GM19328 (cell line): ENCODE measurements around the gene C1orf50.
"Not testable (repeated sequence)": the region's sequence is repeated elsewhere in the genome, so short reads cannot be mapped to it uniquely, and the experiment has no call there.

ENCODE experiments used
- ATAC-seq: cut with Tn5 transposase; IDR thresholded peaks from one replicate; pipeline ENCODE4 v1.9.1; 2021; ENCODE audit warnings: mild to moderate bottlenecking, moderate library complexity; ENCODE audit not compliant: unreplicated experiment

C1orf50 gene

GRCh38 chr1:42739753-42740700, 27.0 kb upstream of the C1orf50 start, which contains the start of gene CLDN19:
CLDN19 (minus strand) TSS chr1:42740236; CDS start chr1:42740063, 173 bp downstream.
- no peak for ATAC-seq

- no peak for ATAC-seq
These were observed 26.0 kb upstream of the C1orf50 start for GRCh38 chr1:42740851-42741580.

- no peak for ATAC-seq
These were observed 25.3 kb upstream of the C1orf50 start for GRCh38 chr1:42741706-42742105.

DNA sequence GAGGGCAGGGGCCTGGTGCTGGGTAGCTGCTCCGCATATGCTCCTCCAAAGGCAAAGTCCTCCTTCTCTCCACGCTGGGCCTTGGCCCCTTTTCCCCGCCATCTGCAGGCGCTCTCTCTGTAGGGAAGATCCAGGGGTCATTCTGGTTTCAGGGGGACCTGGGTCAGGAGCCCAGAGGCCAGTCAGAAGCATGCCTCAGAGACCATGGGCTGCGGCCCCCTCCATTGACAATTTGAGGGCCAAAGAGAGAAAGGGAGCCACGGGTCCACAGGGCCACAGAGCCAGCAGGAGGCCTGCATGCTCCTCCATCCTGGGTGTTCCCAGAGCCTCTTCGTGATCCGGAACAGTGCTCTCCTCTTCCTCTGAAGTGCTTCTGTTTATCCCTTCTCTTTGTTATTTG, 24.9 kb upstream of the C1orf50 start:
- ATAC-seq, result no peak

GRCh38 chr1:42742617-42743316, 24.3 kb upstream of the C1orf50 start:
- ATAC-seq, result no peak

GRCh38 chr1:42743317-42744147, 23.5 kb upstream of the C1orf50 start:
- ATAC-seq, result no peak

DNA sequence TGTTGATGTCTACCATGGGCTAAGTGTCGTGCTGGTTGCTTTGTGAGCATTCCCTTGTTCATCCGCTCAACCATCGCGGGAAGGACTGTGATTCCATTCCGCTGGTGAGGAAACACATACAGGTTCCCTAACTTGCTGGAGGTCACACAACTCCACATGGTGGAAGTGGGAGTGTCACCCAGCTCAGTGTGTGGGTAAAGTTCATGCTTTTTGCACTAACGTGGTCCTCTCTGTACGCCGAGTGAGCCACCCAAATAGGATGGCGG, 23.0 kb upstream of the C1orf50 start:
- no peak for ATAC-seq

- ATAC-seq, result no peak
These were observed 21.2 kb upstream of the C1orf50 start for GRCh38 chr1:42745851-42746250.

DNA sequence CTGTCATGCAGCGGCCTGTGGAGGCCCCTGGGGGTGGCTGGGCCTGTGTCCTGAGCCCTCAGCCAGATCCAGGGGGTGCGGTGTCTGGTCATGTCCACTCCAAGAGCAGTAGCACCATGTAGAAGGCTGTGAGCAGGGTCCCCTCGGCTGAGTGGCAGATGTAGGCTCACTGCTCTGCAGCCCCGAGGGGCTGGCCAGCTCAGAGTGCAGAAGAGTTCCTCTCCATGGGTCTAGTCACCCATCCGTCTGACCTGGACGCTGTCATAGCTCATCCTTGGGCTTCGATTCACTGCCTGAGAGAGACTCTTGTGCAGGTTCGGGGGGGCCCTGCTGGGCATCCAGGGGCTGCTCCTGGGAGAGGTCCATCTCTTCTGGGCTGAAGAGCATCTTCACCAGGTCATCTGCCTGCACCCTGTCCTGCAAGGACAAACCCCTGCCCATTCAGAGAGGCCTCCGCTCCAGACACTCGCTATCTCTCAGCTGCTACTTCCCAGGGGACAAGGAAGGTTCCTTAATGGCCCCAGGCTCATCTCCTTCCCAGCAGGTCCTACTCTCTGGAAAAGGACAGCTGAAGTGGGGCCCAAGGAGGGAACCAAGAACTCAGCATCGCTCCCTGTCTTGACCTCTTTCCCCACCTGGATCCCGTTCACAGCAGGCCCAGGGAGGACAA, 20.5 kb upstream of the C1orf50 start:
- no peak for ATAC-seq

DNA sequence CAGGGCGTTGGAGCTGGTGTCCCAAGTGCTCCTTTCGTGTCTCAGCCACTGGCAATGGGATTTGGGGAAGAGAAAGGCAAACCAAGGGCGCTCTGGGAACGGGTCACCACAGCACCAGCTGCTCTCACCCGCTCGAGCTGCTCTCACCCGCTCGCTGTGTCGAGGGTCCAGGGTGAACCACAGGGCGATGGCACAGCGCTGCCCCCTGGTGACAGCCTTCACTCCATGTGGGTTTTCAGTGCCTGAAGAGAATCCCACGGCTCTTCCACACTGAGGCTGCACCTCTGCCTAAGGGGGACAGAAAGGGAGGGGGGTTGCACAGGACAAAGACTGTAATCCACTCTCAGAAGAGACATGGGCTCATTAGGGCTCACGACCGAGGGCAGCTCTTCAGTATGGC, 19.9 kb upstream of the C1orf50 start:
- no peak for ATAC-seq

DNA sequence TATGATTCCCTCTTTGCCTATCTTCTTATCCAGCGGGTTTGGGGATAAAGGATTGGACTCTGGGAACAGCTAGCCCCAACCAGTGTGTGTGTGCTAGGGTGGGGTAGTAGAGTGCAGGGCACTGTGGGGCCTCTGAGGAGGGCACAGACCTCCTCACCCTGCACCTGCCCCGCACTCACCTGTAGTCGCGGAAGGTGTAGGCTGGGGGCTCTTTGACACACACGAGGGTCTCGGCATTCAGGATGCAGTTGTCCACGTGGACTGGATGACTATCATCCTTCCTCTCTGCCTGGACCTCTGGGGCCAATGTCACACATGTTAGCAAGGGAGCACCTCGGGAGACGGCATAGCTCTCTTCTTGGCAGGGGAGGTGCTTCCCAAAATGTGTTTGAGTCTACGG, 19.0 kb upstream of the C1orf50 start:
- no peak for ATAC-seq

DNA sequence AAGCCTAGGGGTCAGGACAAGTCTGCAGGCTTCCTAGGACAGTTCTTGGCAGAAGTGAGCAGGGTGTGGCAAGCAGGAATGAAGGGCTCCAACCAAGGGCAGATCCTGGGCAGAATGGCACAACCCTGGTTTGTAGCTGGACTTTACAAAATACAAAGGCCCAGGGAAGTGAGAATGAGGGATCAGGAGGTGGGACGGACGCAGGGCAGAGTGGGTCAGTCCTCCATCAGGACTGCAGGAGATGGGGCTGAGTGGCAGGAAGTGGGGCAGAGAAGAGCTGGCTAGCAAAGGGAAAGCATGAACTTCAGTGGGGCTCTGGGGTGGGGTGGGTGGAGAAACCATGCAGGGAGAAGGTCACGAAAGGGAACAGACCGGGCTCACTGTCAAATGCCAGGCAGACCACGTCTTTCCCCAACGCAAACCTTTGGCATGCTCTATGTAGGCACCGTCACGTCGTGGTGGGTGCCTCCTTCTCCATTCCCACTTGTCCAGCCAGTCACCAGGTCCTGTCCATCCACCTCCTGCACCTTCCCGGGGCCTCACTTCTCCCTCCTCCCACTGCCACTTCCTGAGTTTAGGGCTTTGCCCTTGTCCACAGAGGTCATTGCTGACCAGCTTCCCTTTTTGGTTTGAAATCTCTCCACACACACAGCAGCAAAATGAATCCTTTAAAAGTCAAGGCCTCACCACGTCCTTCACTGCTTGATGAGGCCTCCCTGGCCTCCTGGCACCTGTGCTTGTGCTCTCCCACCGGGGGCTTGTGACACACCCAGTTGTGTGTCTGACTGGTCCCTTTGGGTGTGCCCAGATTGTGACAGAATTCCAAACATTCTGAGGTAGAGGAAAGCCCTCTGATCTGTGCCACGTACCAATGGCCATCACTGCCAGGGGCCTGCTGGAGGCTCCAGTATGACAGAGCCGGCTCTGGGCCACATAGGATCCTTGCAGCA, 18.3 kb upstream of the C1orf50 start:
- ATAC-seq, result no peak

DNA sequence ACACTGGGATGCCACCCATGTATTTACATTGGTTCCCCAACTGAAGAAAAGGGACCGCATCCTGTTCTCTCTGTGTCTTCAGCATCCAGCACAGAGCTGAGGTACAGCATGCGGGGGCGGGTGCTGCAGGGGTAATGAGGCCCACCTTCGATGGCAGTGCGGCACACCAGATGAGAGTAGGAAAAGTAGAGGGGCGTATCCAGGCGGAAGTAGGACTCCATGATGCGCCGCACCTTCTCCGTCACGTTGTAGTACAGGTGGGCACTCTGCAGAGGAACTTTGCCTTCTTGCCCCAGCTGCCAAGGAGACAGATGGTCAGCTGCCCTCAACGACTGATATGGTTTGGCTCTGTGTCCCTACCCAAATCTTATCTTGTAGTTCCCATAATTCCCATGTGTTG, 17.0 kb upstream of the C1orf50 start:
- no peak for ATAC-seq

DNA sequence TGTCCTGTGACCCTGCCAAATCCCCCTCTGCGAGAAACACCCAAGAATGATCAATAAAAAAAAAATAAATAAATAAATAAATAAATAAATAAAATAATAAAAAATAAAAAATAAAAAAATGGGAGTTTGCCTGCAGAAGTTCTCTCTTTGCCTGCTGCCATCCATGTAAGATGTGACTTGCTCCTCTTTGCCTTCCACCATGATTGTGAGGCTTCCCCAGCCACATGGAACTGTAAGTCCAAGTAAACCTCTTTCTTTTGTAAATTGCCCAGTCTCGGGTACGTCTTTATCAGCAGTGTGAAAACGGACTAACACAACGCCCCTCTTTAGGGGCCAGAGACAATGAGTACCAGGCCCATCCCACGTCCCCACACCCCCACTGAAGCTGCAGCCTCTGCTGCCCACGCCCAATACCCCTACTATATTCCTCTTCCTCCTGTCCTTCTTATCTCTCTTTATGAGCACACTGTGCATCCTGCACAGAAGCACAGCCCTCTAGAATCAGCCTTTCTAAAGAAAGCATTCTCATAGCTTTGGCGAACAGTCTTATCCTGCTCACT, 15.5 kb upstream of the C1orf50 start:
- ATAC-seq, result not testable (repeated sequence)

- no peak for ATAC-seq
These were observed 14.8 kb upstream of the C1orf50 start for GRCh38 chr1:42752284-42752683.

GRCh38 chr1:42753070-42753469, 14.0 kb upstream of the C1orf50 start:
- ATAC-seq, result no peak

DNA sequence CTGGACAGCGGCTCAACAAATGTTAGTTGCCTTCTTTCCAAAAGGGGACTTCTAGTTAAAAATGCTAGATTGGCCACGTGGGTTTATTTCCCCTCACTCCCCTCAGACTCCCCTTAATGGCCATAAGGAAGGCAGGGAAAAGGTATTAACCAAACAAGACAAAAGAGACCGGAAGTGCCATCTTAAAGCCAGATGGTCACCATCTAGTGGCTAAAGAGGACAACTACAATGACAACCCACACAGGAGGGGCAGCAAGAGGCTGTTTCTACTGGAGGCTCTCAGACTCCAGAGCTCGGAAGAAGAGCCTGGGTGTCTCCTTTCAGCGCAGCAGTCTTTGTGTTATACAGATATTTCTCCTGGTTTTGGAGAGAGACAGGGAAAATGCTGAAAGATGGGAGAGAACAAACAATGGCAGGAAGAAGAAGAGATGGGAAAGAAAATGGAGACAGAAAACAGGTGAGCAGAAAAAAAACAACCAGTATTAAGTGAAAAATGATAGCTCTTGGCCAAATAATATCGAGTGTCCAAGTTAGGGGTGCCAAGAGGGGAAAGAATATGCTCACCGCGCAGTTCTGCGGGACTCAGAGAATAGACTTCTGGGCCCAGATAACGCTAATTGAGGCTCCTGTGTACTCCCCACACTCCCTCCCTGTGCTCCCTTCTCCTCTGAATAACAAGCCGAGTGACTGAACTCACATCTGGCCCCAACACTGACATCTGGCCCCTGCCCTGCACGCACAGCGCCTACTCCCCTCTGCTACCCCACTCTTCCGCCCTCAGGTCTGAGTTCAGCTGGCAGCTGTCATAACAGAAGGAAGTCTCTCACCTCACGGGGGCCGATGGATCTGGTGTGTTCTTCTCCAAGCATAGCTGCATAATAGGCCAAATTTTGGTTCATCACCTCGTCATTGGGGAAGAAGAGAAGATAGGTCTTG, 9.8 kb upstream of the C1orf50 start:
- no peak for ATAC-seq

DNA sequence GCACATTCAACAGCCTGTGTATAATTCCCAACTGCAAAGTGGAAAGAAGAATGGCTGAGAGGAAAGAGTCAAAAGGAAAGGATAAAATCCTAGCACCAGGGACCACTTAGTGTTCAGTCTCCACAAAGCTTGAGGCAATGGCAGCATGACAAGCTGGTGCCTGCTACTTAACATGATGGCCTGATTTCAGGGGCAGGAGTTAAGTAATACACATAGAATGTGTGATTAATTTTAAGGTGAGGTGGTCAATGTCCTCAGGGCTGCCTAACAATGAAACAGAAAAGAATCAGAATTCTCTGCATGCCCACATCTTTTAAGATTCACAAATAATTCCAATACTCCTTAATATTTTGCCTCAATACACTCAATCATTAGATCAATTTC, 9.2 kb upstream of the C1orf50 start:
- ATAC-seq, result no peak
